K562 (cell line): ENCODE measurements around the gene SLC1A4. TPM values are rescaled to one million over a fixed set of nuclear protein-coding genes. Genes with fewer than 3 reads are reported as not detected.
A peak's percentile ranks its signal among the peaks of the same experiment; 100 is the strongest.

Source experiments
- CC2D1A ChIP-seq: fragments of 450-650 bp; IDR thresholded peaks from 2 replicates; pipeline ENCODE4 v1.6.1; 2017; ENCODE audit warnings: mild to moderate bottlenecking
- CHD1 ChIP-seq: fragments of 200-600 bp; sonication (generic); IDR thresholded peaks from one replicate; pipeline ENCODE4 v1.6.1; 2012; ENCODE audit warnings: mild to moderate bottlenecking, moderate library complexity, low read length, inconsistent platforms
- HDAC1 ChIP-seq, 2 experiments: fragments of 450-650 bp; IDR thresholded peaks; 2 replicates each; pipeline ENCODE4 v1.6.1; 2016 to 2017; ENCODE audit warnings: inconsistent platforms in 1 of 2, mild to moderate bottlenecking in 1 of 2, moderate library complexity in 1 of 2
- PHB ChIP-seq: fragments of 250-450 bp; sonication (Bioruptor Pico); IDR thresholded peaks from 2 replicates; pipeline ENCODE4 v1.5.0; 2021
- SMAD4 ChIP-seq: fragments of 250-450 bp; sonication (Bioruptor Pico); conservative IDR thresholded peaks from 2 replicates; pipeline ENCODE4 v1.8.0; 2021; ENCODE audit warnings: inconsistent platforms, mild to moderate bottlenecking, moderate library complexity
- ZFX ChIP-seq: sonication (generic); formaldehyde crosslinking; IDR thresholded peaks from 2 replicates; pipeline ENCODE4 v1.8.0; 2022; ENCODE audit warnings: mild to moderate bottlenecking, missing genetic modification reagents, moderate library complexity
- ZNF764 ChIP-seq: fragments of 250-450 bp; sonication (Bioruptor Pico); IDR thresholded peaks from 2 replicates; pipeline ENCODE4 v1.4.0; 2020; ENCODE audit warnings: low read depth, mild to moderate bottlenecking, moderate library complexity
- polyA plus RNA-seq, 8 experiments: library from polyadenylated mRNA; depleted of rRNA in 4 of 8; stranded (reverse) in 5 of 8; unstranded in 3 of 8; fragments of >200 nt; fragmentation: Nextera tagmentation in 2 of 8; fragmentation: Illumina TruSeq in 1 of 8; extraction: Ambion mirVana in 2 of 8; extraction: Trizol in 1 of 8; gene quantifications; 2 replicates each; pipeline versions ENCODE4 v1.2.1 to v1.2.3, GENCODE V29; 2011 to 2014; ENCODE audit warnings: inconsistent platforms in 1 of 8, missing spikeins in 1 of 8
- total RNA-seq, 7 experiments: library from RNA; depleted of rRNA in 6 of 7; stranded (reverse); fragments of >200 nt in 6 of 7; fragmentation: Illumina TruSeq in 2 of 7; extraction: Trizol in 2 of 7; gene quantifications; 2 replicates each; pipeline versions ENCODE4 v1.2.1 to v1.2.3, GENCODE V29; 2011 to 2021; ENCODE audit warnings: low replicate concordance in 1 of 7
- TF ChIP-seq, protein P1 (sequence below): fragments of 450-650 bp; IDR thresholded peaks from 2 replicates; pipeline ENCODE4 v1.6.1; 2018; ENCODE audit not compliant: partially characterized antibody
- TF ChIP-seq, protein P2 (sequence below): fragments of 450-650 bp; IDR thresholded peaks from one replicate; pipeline ENCODE4 v1.6.1; 2018; ENCODE audit warnings: mild to moderate bottlenecking, moderate library complexity; ENCODE audit not compliant: partially characterized antibody
- TF ChIP-seq, protein P3 (sequence below), 2 experiments: fragments of 450-650 bp; formaldehyde crosslinking in 1 of 2; IDR thresholded peaks; 2 replicates each; pipeline versions ENCODE4 v1.4.0 to v1.6.1; 2014 to 2020; ENCODE audit warnings: mild to moderate bottlenecking in 2 of 2, borderline replicate concordance in 1 of 2, low read depth in 1 of 2

SLC1A4 gene
- total and polyA plus RNA-seq, 9 of the 15 experiments (the other 6 are each of a cell fraction or from before 2014, with no cell fraction given), result 4.4 to 24.0 (median 10.9) TPM

DNA sequence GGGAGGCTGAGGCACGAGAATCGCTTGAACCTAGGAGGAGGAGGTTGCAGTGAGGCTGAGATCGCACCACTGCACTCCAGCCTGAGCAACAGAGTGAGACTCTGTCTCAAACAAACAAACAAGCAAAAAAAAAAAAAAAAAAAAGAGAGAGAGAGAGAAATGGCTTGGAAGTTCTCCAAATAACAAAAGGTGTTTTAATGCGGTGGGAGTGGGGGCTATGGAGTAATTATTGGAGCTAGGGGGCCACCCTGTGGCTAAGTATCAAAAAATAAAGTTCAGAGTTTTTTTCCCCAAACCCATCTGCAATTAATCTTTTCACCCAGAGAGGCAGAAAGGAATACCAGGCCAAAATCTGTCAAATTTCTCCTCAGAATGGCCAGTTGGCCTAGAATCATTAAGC lies 44.0 kb downstream of the SLC1A4 start (continued):
- TF ChIP-seq, protein P1, sequence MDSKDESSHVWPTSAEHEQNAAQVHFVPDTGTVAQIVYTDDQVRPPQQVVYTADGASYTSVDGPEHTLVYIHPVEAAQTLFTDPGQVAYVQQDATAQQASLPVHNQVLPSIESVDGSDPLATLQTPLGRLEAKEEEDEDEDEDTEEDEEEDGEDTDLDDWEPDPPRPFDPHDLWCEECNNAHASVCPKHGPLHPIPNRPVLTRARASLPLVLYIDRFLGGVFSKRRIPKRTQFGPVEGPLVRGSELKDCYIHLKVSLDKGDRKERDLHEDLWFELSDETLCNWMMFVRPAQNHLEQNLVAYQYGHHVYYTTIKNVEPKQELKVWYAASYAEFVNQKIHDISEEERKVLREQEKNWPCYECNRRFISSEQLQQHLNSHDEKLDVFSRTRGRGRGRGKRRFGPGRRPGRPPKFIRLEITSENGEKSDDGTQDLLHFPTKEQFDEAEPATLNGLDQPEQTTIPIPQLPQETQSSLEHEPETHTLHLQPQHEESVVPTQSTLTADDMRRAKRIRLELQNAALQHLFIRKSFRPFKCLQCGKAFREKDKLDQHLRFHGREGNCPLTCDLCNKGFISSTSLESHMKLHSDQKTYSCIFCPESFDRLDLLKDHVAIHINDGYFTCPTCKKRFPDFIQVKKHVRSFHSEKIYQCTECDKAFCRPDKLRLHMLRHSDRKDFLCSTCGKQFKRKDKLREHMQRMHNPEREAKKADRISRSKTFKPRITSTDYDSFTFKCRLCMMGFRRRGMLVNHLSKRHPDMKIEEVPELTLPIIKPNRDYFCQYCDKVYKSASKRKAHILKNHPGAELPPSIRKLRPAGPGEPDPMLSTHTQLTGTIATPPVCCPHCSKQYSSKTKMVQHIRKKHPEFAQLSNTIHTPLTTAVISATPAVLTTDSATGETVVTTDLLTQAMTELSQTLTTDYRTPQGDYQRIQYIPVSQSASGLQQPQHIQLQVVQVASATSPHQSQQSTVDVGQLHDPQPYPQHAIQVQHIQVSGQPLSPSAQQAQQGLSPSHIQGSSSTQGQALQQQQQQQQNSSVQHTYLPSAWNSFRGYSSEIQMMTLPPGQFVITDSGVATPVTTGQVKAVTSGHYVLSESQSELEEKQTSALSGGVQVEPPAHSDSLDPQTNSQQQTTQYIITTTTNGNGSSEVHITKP, result no peak
- TF ChIP-seq PHB (CRISPR knock-in tag) (no peak), ZFX (CRISPR knock-in tag) (no peak), ZNF764 (CRISPR knock-in tag) (no peak), HDAC1 (IDR thresholded peaks at IDR 0.05) (no peak), SMAD4 (CRISPR knock-in tag) (no peak), CHD1 (no peak), CC2D1A (0 out of 2 replicates have a peak, but pooled peaks have one; percentile 24)
- TF ChIP-seq, protein P2, sequence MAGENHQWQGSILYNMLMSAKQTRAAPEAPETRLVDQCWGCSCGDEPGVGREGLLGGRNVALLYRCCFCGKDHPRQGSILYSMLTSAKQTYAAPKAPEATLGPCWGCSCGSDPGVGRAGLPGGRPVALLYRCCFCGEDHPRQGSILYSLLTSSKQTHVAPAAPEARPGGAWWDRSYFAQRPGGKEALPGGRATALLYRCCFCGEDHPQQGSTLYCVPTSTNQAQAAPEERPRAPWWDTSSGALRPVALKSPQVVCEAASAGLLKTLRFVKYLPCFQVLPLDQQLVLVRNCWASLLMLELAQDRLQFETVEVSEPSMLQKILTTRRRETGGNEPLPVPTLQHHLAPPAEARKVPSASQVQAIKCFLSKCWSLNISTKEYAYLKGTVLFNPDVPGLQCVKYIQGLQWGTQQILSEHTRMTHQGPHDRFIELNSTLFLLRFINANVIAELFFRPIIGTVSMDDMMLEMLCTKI, result no peak
- TF ChIP-seq, protein P3, sequence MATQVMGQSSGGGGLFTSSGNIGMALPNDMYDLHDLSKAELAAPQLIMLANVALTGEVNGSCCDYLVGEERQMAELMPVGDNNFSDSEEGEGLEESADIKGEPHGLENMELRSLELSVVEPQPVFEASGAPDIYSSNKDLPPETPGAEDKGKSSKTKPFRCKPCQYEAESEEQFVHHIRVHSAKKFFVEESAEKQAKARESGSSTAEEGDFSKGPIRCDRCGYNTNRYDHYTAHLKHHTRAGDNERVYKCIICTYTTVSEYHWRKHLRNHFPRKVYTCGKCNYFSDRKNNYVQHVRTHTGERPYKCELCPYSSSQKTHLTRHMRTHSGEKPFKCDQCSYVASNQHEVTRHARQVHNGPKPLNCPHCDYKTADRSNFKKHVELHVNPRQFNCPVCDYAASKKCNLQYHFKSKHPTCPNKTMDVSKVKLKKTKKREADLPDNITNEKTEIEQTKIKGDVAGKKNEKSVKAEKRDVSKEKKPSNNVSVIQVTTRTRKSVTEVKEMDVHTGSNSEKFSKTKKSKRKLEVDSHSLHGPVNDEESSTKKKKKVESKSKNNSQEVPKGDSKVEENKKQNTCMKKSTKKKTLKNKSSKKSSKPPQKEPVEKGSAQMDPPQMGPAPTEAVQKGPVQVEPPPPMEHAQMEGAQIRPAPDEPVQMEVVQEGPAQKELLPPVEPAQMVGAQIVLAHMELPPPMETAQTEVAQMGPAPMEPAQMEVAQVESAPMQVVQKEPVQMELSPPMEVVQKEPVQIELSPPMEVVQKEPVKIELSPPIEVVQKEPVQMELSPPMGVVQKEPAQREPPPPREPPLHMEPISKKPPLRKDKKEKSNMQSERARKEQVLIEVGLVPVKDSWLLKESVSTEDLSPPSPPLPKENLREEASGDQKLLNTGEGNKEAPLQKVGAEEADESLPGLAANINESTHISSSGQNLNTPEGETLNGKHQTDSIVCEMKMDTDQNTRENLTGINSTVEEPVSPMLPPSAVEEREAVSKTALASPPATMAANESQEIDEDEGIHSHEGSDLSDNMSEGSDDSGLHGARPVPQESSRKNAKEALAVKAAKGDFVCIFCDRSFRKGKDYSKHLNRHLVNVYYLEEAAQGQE (IDR thresholded peaks at IDR 0.05; ENCODE audit: borderline replicate concordance), result peak; percentile 44; the same call in 1 of the 2 replicates
- TF ChIP-seq, protein P3 (CRISPR knock-in tag; IDR thresholded peaks at IDR 0.05; ENCODE audit: low read depth), result no peak
